CD4-positive, alpha-beta T cell treated with Interleukin-10 for 1 hour (primary cell): ENCODE data around the gene GIT1.

Source experiments
- DNase-seq: peaks from one replicate; pipeline ENCODE4 v3.0.0-alpha.2; 2020

GIT1 gene

DNA sequence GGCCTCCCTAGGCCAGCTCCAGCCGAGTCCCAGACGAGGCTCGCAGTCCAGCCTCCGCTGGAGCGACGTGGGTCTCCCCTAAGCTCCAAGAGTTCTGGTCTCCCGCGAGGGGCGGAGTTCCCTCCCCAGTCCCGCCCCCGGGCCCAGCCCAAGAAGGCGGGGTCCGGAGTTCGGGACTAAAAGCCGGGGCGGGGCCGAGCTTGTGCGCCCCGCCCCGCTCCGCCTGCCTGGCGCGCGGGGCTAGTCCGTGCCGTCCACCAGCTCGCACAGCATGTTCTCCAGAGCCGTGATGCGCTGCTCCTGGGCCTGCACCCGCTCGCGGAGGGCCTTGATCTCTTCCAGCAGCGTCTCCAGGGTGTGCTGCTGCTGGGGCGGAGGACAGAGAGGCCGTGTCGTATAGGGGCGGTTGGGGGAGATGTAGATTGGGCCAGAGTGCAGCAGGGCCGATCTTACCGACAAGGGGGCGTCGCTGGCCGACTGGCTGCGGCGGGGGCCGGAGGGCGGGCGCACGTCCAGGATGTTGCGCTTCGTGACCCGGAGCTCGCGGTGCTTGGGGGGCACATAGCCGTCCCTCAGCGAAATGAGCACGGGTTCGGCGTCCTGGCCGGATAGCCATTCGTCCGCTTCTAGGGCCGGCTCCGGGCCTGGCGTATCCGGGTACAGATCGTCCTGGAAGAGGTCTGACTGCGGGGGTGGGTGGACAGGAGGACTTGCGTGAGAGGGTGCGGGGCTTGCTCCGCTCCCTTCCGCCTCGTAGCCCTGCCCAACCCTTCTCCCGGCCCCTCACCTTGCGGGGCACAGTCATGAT lies 26.2 kb upstream of the GIT1 start:
- peak; percentile 89 for DNase-seq

- DNase-seq: peak; percentile 80
These were observed 25.6 kb upstream of the GIT1 start for GRCh38 chr17:29615048-29615385.

DNA sequence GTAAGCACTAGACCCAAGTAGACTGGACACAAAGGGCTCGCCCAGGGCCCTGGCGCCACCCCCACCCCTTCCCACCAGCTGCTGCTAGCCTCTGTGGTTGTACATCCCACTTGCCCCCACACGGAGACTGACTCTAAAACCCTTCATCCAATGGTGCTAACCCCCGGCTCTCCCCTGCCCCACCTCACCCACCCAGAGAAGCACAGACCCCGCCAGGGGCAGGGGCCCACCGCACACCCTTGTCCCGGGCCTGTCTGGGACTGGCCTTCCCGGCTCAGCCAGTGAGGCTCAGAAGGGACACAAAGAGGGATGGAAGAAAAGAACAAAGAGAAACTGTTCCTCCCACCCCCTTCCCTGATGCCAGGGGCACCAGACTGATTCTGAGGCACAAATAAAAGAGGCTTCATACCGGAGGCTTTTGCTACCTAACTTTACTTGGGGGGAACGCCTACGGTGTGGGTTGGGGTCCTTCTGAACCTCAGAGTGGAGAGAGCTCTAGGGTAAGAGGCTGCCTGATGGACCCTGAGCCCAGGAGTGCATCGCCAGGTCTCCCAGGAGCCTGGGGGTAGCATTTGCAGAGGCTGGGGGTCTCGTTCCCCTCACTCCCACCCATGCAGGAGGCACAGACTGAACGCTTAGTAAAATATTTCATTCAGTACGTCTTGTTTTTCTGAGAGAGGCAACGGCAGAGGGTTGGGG lies 25.1 kb upstream of the GIT1 start:
- no peak for DNase-seq

DNA sequence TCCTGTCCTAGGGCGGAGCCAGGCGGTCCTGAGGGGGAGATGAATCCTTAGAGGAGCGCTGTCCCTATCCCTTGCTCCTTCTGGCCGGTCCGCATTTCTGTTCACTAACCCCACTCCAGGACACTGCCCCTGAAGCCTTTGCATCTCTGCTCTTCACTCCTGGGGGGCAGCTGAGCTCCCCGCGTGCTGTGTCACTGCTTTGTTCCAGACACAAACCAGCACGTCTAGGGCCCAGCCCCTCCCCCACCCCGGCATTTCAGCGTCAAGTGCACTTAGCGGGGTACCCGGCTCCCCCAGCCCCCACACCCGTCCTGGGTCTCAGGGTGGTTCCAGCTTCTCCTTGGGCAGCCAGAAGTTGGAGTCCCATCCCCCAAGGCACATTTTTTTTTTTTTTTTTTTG lies 24.4 kb upstream of the GIT1 start:
- DNase-seq: no peak

- peak; percentile 94 for DNase-seq
These were observed 23.9 kb upstream of the GIT1 start for GRCh38 chr17:29613352-29613837.

- DNase-seq: no peak
These were observed 23.2 kb upstream of the GIT1 start for GRCh38 chr17:29612404-29613280.

GRCh38 chr17:29612094-29612403 lies 22.6 kb upstream of the GIT1 start:
- no peak for DNase-seq

DNA sequence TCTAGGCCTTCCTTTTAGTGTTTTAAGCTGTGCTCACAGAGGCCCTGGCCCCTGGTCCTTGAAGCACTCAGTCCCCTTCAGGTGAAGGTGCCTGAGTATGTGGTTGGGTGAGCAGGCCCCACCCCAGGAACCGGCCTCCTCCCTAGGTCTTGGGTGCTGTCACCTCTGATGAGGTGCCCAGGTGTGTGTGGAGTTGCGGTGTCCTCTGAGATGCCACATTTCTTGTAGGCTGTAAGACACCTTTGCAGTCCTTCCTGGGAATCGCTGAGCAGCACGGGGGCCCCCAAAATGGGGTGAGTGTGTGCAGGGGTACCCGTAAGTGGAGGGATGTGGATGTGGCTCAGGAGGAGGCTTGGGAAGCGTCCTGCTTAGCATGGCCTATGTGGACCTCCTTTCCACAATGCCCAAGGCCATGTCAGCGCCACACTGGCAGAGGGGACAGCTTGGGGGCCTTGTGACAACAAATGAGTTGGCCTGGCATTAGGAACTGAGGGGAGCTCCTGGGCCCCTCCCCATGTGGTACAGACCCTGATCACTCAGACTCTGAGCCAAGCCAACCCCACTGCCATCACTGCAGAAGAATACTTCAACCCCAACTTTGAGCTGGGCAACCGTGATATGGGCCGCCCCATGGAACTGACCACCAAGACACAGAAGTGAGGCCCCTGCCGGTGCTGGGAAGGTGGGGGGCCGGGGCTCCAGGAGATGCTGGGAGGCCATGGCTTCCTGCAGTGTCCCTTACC lies 22.1 kb upstream of the GIT1 start:
- DNase-seq: no peak

DNA sequence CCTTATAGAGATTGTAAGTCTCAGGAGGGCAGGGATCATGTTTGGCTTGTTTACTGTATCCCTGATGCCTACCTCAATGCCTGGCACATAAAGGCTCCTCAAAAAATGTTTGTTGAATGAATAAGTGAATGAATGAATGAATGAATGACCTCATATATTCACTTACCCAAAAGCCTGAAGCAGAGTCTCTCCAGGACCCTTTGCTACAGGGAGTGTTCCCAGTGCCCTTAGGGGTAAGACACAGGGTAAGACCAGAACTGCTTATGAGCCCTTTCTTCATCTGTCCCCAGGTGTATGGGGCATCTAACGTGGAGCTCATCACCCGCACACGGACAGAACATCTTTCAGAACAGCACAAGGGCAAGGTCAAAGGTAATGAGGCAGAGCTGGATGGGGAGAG lies 20.9 kb upstream of the GIT1 start:
- no peak for DNase-seq

GRCh38 chr17:29608986-29609385 lies 19.5 kb upstream of the GIT1 start:
- DNase-seq: no peak

- DNase-seq: no peak
These were observed 18.2 kb upstream of the GIT1 start for GRCh38 chr17:29607557-29608195.

DNA sequence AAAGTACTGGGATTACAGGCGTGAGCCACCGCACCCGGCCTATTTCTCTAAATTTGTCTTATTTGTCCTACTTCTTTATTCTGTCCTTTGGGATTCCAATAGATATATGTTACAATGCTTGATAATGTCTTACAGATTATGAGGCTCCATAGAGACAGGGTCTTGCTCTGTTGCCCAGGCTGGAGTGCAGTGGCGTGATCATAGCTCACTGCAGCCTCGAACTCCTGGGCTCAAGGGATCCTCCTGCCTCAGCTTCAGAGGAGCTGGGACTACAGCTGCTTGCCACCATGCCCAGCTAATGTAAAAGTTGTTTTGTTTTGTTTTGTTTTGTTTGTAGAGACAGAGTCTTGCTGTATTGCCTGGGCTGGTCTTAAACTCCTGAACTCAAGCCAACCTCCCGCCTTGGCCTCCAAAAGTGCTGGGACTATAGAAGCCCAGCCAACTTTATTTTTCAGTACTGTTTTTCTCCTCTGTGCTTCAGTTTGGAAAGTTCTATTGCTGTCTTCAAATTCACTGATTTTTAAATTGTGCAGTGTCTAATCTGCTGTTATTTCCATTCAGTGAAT lies 13.7 kb upstream of the GIT1 start:
- DNase-seq: no peak

- DNase-seq: no peak
These were observed 8.1 kb upstream of the GIT1 start for GRCh38 chr17:29597361-29598172.

GRCh38 chr17:29596811-29597210 lies 7.4 kb upstream of the GIT1 start:
- DNase-seq: no peak

DNA sequence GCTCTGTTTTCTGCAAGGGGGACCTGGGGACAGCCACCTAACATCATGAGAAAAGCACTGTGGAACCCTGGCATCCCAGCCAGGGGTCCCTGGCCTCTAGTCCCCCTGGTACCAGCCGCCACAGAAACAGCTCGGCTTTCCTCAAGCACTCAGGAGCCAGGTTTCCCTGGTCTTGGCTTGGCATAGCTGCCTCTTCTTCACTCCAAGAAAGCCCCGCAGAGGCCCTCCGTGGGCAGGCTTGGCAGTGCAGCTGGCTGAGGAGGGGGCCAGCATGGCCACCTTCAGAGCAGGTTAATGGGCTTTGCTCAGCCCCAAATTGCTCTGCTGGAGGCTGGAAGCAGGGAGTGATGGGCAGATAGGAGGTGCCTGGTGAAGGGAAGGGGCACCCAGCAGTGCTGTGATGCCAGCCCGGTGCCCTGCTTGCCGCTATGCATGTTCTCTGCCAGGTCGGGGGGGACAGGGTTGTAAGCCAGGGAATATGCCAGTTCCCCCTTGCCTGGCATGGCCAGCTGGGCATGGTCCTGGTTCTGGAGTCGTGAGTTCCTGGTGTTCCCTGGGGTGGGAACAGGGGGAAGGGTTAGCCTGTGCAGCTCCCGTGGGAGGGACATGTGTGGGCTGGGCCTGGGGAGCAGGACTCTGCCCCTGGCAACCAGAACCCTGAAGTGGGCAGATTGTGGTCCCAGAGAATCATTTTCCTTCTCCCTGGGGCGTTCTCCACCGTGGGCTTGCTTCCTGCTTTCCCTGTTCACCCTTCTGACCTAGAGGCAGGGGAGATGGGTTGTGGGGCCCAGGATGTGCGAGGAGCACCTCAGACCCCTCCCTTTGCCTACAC lies 6.7 kb upstream of the GIT1 start:
- no peak for DNase-seq

DNA sequence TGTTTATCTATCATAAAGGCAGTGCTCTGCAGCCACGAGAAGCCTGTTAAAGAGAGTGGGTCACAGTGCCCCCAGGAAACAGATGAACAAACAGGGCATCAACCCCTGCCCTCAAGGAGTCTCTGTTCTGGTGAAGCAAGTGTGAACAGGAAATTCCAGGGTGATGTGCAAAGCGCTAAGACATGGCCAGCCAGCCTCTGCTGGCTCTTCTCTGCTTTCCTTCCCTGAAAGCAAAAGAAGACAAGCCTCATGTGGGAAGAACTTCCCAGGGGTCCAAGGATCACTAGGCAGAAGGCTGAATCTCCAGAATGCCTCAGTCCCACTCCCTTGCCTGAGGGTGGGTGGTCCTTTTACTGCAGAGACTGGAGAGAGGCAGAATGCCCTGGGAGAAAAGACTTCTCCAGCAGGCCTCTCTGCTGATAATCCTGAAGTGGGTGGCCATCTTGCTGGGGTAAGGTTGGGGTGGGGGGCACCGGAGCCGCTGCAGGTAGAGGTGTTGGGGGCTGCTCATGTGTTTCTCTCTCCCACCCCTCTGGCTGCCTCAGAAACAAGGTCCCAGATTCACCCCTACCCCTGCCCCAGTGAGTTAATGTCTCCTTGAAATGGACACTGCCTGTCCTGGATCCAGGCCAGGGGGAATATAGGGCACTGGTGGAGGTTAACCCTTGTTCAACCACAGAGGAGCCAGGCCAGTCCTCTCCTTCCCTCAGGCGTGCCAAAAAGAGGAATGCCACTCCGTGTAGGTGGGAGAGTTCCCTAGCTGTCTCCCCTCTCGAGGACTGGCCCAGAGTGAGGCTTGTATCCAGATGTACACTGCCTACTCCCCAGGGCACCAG lies 5.9 kb upstream of the GIT1 start:
- DNase-seq: no peak

DNA sequence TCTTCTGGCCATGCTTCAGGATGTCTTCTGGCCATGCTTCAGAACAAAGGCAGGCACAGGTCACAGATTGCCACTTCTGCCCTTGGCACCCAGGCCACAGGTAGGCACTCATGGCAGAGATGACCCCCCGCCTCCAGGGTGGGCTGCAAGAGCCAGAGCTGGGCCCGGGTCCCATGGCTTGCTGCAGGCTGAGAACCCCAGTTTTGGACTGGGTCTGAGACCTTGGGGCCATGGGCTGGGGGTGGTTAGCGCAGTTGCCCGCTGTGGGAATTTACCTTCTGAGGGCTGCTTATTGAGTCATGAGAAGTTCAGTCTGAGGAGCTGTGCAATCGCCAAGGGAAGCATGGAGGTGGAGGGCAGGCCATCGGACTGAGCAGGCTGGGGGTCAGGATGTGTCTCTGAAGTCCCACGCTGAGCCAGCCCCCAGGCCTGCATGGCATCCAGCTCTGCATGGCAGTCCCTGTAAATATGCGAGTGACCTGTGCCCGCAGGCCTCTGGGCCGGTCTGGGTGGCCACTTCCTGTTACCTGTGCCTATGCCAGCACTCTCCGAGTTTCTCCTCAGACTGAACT lies 5.2 kb upstream of the GIT1 start:
- no peak for DNase-seq

DNA sequence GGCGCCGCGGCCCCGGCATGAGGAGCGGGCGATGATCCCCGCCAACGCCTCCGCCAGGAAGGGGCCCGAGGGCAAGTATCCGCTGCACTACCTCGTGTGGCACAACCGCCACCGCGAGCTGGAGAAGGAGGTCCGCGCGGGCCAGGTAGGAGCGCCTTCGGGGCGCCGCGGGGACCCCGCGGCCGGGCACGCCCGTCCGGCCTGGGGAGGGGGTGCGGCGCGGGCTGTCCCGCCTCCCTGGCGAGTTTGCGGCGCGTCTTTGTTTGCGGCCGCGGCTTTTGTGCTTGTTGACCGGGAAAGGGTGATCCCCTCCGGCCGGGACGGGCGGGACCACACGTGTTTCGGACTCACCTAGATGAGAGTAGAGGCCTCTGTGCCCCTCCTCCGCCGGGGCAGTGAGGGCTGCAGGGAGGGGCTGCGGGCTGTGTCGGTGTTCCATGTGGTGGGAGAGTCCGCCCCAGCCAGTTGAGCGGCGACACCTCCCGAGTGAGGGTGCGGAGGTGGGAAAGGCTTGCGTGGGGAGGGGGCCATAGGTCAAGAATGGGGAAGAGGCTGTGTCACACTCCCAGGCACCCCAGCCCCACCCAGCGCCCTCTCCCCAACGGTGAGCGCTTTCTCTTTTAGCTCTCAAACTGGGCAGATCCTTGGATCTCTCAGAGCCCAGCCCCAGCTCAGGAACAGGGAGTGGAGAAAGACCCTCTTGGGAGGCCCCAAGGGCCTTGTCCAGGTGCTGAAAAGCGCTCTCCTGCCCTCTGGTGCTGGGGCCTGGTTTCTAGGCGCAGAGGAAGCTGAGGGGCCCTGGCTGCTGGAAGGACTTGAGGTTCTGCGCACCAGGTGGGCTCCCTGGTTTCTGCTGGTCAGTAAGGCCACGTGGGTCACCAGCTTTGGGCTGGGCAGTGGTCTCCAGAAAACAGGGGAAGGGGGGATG lies 4.4 kb upstream of the GIT1 start:
- DNase-seq: no peak
